Measurements from ENCODE around the gene TIPIN.

DNA sequence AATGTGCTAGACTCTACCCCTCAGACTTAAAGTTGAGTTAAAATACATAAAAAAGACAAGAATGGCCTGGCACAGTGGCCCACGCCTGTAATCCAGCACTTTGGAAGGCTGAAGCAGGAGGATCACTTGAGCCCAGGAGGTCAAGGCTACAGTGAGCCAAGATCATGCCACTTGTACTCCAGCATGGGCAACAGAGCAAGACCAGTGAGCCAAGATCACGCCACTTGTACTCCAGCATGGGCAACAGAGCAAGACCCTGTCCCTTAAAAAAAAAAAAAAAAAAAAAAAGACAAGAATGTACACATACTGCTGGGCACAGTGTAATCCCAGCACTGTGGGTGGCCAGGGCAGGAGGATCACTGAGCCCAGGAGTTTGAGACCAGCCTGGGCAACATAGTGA is 45.7 kb downstream of the TIPIN start:
- TF ChIP-seq, protein P1, sequence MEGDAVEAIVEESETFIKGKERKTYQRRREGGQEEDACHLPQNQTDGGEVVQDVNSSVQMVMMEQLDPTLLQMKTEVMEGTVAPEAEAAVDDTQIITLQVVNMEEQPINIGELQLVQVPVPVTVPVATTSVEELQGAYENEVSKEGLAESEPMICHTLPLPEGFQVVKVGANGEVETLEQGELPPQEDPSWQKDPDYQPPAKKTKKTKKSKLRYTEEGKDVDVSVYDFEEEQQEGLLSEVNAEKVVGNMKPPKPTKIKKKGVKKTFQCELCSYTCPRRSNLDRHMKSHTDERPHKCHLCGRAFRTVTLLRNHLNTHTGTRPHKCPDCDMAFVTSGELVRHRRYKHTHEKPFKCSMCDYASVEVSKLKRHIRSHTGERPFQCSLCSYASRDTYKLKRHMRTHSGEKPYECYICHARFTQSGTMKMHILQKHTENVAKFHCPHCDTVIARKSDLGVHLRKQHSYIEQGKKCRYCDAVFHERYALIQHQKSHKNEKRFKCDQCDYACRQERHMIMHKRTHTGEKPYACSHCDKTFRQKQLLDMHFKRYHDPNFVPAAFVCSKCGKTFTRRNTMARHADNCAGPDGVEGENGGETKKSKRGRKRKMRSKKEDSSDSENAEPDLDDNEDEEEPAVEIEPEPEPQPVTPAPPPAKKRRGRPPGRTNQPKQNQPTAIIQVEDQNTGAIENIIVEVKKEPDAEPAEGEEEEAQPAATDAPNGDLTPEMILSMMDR (IDR thresholded peaks at IDR 0.05) = no peak
- TF ChIP-seq POLR2A (IDR thresholded peaks at IDR 0.05) (no peak), POLR2AphosphoS5 (IDR thresholded peaks at IDR 0.05) (no peak)

All from transverse colon (tissue), 4 donors.